ENCODE data around the gene DDC.
A peak's percentile ranks its signal among the peaks of the same experiment; 100 is the strongest.
"Not testable (repeated sequence)": the region's sequence is repeated elsewhere in the genome, so short reads cannot be mapped to it uniquely, and the experiment has no call there.

Gene DDC

GRCh38 chr7:50479743-50480517 is 85.3 kb downstream of the DDC start:
- no peak for DNase-seq

GRCh38 chr7:50477640-50478039 is 87.6 kb downstream of the DDC start:
- no peak for DNase-seq

GRCh38 chr7:50476953-50477625 is 88.1 kb downstream of the DDC start:
- DNase-seq: no peak

GRCh38 chr7:50475340-50475739 is 89.9 kb downstream of the DDC start:
- no peak for DNase-seq

GRCh38 chr7:50474382-50475160 is 90.6 kb downstream of the DDC start:
- DNase-seq: no peak

- DNase-seq: no peak
Measured at GRCh38 chr7:50473531-50473930, 91.7 kb downstream of the DDC start.

- no peak for DNase-seq
Measured at GRCh38 chr7:50472427-50472826, 92.8 kb downstream of the DDC start.

GRCh38 chr7:50471970-50472369 is 93.2 kb downstream of the DDC start:
- DNase-seq: no peak

- no peak for DNase-seq
Measured at GRCh38 chr7:50470250-50471163, 94.7 kb downstream of the DDC start.

GRCh38 chr7:50469181-50469580 is 96.0 kb downstream of the DDC start:
- no peak for DNase-seq

- peak; percentile 76 for DNase-seq
Measured at GRCh38 chr7:50467817-50468610, 97.2 kb downstream of the DDC start.

GRCh38 chr7:50466815-50467585 is 98.2 kb downstream of the DDC start:
- DNase-seq: no peak

GRCh38 chr7:50463035-50463434 is 102.2 kb downstream of the DDC start:
- DNase-seq: no peak

GRCh38 chr7:50462361-50462760 is 102.8 kb downstream of the DDC start:
- no peak for DNase-seq

GRCh38 chr7:50461695-50462094 is 103.5 kb downstream of the DDC start:
- no peak for DNase-seq

- DNase-seq: not testable (repeated sequence)
Measured at GRCh38 chr7:50459183-50459582, 106.0 kb downstream of the DDC start.

GRCh38 chr7:50458651-50459050 is 106.6 kb downstream of the DDC start:
- DNase-seq: not testable (repeated sequence)

GRCh38 chr7:50456371-50457123 is 108.7 kb downstream of the DDC start:
- DNase-seq: no peak

GRCh38 chr7:50455658-50456057 is 109.5 kb downstream of the DDC start:
- DNase-seq: no peak

GRCh38 chr7:50454968-50455367 is 110.2 kb downstream of the DDC start:
- no peak for DNase-seq
